ENCODE data around the gene CNNM2. TPM values are rescaled to one million over a fixed set of nuclear protein-coding genes. Genes with fewer than 3 reads are reported as not detected.

CNNM2 gene
- total and polyA plus RNA-seq, 8 donors = 0.76 to 45.5 (median 6.3) TPM

DNA sequence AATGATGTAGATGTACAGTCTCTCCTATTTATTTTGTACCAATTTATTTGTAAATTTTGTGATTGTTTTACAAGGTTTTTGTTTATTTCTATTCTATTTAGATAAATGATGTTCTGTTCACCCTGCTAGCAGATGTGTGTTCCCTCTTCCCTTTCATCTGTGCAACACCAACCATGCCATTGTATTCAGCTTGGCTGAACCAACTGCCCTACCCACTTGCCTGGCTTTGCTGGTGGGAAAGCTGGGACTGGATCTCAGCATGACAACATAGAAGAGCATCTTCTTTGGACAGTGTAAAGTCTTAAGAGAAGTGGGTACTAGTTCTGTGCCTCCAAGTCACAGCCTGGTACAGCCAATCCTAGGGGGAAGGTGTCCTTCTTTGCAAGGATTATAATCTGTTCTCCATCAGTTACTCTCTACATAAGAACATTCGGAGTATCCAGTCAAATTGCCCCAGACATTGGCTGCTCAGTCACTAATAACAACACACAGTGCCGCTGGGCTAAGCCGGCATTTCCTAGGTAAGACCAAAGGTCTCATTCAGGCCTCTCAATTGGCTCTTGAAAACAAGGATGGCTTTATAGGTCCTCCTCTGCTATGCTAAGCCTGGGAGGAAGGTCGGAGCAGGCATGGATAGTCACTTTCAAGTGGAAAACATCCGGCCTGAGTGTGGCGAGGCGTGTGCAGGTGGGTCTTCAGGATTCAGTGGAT is 165.3 kb downstream of the CNNM2 start:
- Histone ChIP-seq H3K36me3 (peaks cover 1 to 76% (median 69%) of the 10 kb centered on the region in 4 donors), H3K27me3 (no peaks in the 10 kb centered on the region), H3K27ac (no peak overlapping the region), H3K9me3 (no peaks in the 10 kb centered on the region), H3K4me3 (no peak overlapping the region), H3K4me1 (peaks cover 0 to 7% (median 2%) of the 10 kb centered on the region in 4 donors)
- intact Hi-C loops (cut with DNase I; ENCODE audit: low total_unique reads) = no loop called here
- no peak for DNase-seq
- WGBS, 5 donors = 83 to 95% (median 92%) methylated on average over 7 of the region's 7 CpGs
- TF ChIP-seq, protein P1, sequence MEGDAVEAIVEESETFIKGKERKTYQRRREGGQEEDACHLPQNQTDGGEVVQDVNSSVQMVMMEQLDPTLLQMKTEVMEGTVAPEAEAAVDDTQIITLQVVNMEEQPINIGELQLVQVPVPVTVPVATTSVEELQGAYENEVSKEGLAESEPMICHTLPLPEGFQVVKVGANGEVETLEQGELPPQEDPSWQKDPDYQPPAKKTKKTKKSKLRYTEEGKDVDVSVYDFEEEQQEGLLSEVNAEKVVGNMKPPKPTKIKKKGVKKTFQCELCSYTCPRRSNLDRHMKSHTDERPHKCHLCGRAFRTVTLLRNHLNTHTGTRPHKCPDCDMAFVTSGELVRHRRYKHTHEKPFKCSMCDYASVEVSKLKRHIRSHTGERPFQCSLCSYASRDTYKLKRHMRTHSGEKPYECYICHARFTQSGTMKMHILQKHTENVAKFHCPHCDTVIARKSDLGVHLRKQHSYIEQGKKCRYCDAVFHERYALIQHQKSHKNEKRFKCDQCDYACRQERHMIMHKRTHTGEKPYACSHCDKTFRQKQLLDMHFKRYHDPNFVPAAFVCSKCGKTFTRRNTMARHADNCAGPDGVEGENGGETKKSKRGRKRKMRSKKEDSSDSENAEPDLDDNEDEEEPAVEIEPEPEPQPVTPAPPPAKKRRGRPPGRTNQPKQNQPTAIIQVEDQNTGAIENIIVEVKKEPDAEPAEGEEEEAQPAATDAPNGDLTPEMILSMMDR (IDR thresholded peaks at IDR 0.05) = no peak
- no peak for TF ChIP-seq EP300 (IDR thresholded peaks at IDR 0.05)
- TF ChIP-seq POLR2AphosphoS5 (IDR thresholded peaks at IDR 0.05) = no peak
- TF ChIP-seq POLR2A (IDR thresholded peaks at IDR 0.05) = no peak

DNA sequence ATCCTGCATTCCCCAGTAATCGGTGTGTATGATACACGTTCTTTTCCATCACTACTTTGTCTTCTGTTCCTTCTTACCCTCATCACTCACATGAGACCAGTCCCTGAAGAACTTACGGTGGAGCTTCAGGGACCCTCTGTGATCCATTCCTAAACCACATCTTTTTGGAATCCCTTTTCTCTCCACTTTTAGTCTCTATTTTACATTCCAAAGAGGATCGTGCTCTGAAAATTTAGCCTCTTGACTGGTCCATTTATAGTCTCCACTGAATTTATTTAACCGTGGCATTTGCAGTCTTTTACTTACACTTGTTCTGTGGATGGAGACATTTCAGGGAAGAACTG is 165.9 kb downstream of the CNNM2 start:
- H3K9me3 ChIP-seq = no peaks in the 10 kb centered on the region
- TF ChIP-seq POLR2A (IDR thresholded peaks at IDR 0.05) (no peak), EP300 (IDR thresholded peaks at IDR 0.05) (no peak), POLR2AphosphoS5 (IDR thresholded peaks at IDR 0.05) (no peak)
- TF ChIP-seq, protein P1 (IDR thresholded peaks at IDR 0.05) = no peak
- peaks cover 0 to 7% (median 2%) of the 10 kb centered on the region in 4 donors for H3K4me1 ChIP-seq
- H3K27me3 ChIP-seq = no peaks in the 10 kb centered on the region
- WGBS, 5 donors = 89 to 93% (median 91%) methylated on average over 5 of the region's 5 CpGs
- intact Hi-C loops (cut with DNase I; ENCODE audit: low total_unique reads) = no loop called here
- no peak overlapping the region for H3K4me3 ChIP-seq
- peaks cover 7 to 76% (median 69%) of the 10 kb centered on the region in 4 donors for H3K36me3 ChIP-seq
- H3K27ac ChIP-seq = no peak overlapping the region
- DNase-seq = no peak

DNA sequence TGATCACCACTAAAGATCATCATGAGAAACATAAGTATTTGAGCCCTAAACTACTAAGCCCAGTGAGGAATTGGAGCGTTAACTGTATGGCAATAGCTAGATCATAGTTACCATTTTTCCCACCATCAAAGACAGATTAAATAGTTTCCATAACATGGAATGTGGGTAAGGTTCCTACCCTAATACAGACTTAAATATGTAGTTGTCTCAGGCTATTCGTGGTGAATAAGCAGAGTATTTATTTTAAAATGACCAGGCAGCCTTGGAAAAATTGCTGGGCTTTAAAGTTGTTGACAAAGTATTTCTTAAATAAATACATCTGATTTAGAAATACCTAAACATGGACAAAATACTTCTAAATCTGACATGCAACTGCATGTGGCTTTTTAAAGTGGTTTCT is 168.2 kb downstream of the CNNM2 start:
- Histone ChIP-seq H3K4me3 (no peak overlapping the region), H3K27me3 (no peaks in the 10 kb centered on the region), H3K27ac (peak overlapping the region in 3 of 5 donors; percentile 4 to 26 (median 21)), H3K36me3 (peaks cover 30 to 91% (median 86%) of the 10 kb centered on the region in 4 donors), H3K9me3 (no peaks in the 10 kb centered on the region), H3K4me1 (peaks cover 0 to 7% (median 2%) of the 10 kb centered on the region in 4 donors)
- no peak for DNase-seq
- intact Hi-C loops (cut with DNase I; ENCODE audit: low total_unique reads) = no loop called here
- no peak for TF ChIP-seq POLR2AphosphoS5 (IDR thresholded peaks at IDR 0.05)
- no peak for TF ChIP-seq EP300 (IDR thresholded peaks at IDR 0.05)
- WGBS, 5 donors = 63 to 77% (median 72%) methylated on average over 2 of the region's 2 CpGs

DNA sequence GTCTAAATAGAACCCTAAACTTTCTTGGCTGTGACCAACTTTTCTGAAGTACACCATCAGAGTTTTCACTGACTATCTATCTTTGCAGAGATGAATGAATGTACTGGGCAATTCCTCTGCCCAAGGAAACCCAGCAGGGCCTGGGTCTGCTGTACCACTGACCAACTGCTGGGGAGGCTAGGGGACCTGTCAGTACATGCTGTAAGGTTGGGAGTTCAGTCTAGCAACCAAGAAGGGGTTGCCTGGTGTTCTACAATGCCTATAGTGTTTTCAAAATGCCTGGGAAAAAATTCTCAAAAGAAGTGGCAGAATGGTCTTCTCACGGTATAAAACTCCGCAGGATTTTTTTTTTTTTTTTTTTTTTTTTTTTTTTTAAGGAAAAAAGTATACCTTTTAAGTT is 168.7 kb downstream of the CNNM2 start:
- Histone ChIP-seq H3K4me3 (no peak overlapping the region), H3K36me3 (peaks cover 35 to 97% (median 91%) of the 10 kb centered on the region in 4 donors)

DNA sequence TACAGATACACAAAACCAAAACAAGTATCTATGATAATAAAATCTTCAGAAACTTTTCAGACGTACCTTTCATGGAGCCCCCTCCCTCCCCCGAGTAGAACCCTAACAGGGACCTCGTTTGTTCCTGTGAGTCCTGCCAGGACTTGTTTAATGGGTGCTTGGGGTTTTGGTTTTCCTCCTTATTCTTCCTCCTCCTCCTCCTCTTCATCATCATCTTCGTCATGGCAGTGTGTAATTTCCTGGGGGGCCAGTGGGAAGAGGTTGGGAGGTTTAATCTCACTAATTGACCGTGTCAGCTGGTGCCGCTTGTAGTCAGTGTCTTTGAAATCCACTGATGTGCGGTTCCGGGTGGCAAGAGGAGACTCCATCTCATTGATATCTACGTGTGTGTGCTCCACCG is 171.4 kb downstream of the CNNM2 start:
- Histone ChIP-seq H3K36me3 (peaks cover 59 to 100% (median 96%) of the 10 kb centered on the region in 4 donors), H3K9me3 (no peaks in the 10 kb centered on the region), H3K27ac (no peak overlapping the region), H3K4me1 (peaks cover 0 to 7% (median 2%) of the 10 kb centered on the region in 4 donors), H3K4me3 (no peak overlapping the region), H3K27me3 (no peaks in the 10 kb centered on the region)
- no peak for TF ChIP-seq POLR2A (IDR thresholded peaks at IDR 0.05)
- no peak for TF ChIP-seq EP300 (IDR thresholded peaks at IDR 0.05)
- TF ChIP-seq, protein P1 (IDR thresholded peaks at IDR 0.05) = no peak
- no peak for TF ChIP-seq POLR2AphosphoS5 (IDR thresholded peaks at IDR 0.05)
- WGBS, 5 donors = 83 to 98% (median 91%) methylated on average over 10 of the region's 10 CpGs
- intact Hi-C loops (cut with DNase I; ENCODE audit: low total_unique reads) = no loop called here
- no peak for DNase-seq

More for the DNA sequence above, 168.7 kb downstream of the CNNM2 start:
- peaks cover 0 to 7% (median 2%) of the 10 kb centered on the region in 4 donors for H3K4me1 ChIP-seq
- intact Hi-C loops (cut with DNase I; ENCODE audit: low total_unique reads) = no loop called here
- TF ChIP-seq EP300 (IDR thresholded peaks at IDR 0.05) = no peak
- no peak for TF ChIP-seq POLR2AphosphoS5 (IDR thresholded peaks at IDR 0.05)
- 61 to 97% (median 91%) methylated on average over 2 of the region's 2 CpGs for WGBS, 5 donors
- DNase-seq = no peak
- H3K27me3 ChIP-seq = no peaks in the 10 kb centered on the region
- H3K27ac ChIP-seq = peak overlapping the region in 1 of 5 donors; percentile 26
- no peaks in the 10 kb centered on the region for H3K9me3 ChIP-seq
